CD4-positive, alpha-beta memory T cell (primary cell): ENCODE measurements around the gene CHSY1. TPM values are rescaled to one million over a fixed set of nuclear protein-coding genes. Genes with fewer than 3 reads are reported as not detected.

Experiments used
- CTCF ChIA-PET: fragments of 350-600 bp; sonication (Branson Sonifier 250); formaldehyde crosslinking; loops from one replicate; lab custom pipeline; 2021; ENCODE audit warnings: inconsistent platforms; ENCODE audit not compliant: partially characterized antibody; lab: Charles Lee
- POLR2A ChIA-PET: fragments of 350-600 bp; sonication (Branson Sonifier 250); formaldehyde crosslinking; loops from one replicate; lab custom pipeline; 2021; ENCODE audit not compliant: partially characterized antibody; lab: Charles Lee
- DNase-seq, 5 donors: peaks; one replicate each; pipeline versions ENCODE4 v3.0.0 to v3.0.0-alpha.2; 2020 to 2022; ENCODE audit warnings: mixed read lengths in 1 of 5
- H3K27ac ChIP-seq: one replicate; pipeline ENCODE4 v1.7.0; 2013; ENCODE audit warnings: low read depth, low read length
- H3K27me3 ChIP-seq: 2 replicates; pipeline ENCODE4 v1.7.0; 2013; ENCODE audit warnings: mild to moderate bottlenecking, low read length, moderate library complexity; ENCODE audit not compliant: insufficient read depth
- H3K36me3 ChIP-seq: 2 replicates; pipeline ENCODE4 v1.7.0; 2013; ENCODE audit warnings: mild to moderate bottlenecking, low read length, moderate library complexity; ENCODE audit not compliant: insufficient read depth
- H3K4me1 ChIP-seq: 2 replicates; pipeline ENCODE4 v1.7.0; 2013; ENCODE audit warnings: mild to moderate bottlenecking, low read length, moderate library complexity; ENCODE audit not compliant: insufficient read depth
- H3K4me3 ChIP-seq, 2 donors: one replicate each; pipeline ENCODE4 v1.7.0; 2013; ENCODE audit warnings: low read length in 2 of 2, mild to moderate bottlenecking in 1 of 2
- H3K9me3 ChIP-seq, 2 donors: one replicate each; pipeline ENCODE4 v1.7.0; 2013; ENCODE audit warnings: low read length in 2 of 2, control low read depth in 1 of 2; ENCODE audit not compliant: control insufficient read depth in 1 of 2
- H3K27ac Mint-ChIP-seq, 7 donors: one replicate each; pipeline ENCODE4 v1.8.0; 2020 to 2021; ENCODE audit warnings: mixed read lengths in 7 of 7, mild to moderate bottlenecking in 6 of 7, inconsistent platforms in 3 of 7, moderate library complexity in 3 of 7
- H3K27me3 Mint-ChIP-seq, 2 donors: one replicate each; pipeline ENCODE4 v1.8.0; 2020 to 2021; ENCODE audit warnings: mixed read lengths in 2 of 2
- H3K36me3 Mint-ChIP-seq, 2 donors: one replicate each; pipeline ENCODE4 v1.8.0; 2020 to 2021; ENCODE audit warnings: mixed read lengths in 2 of 2, inconsistent platforms in 1 of 2, mild to moderate bottlenecking in 1 of 2
- H3K4me1 Mint-ChIP-seq, 4 donors: one replicate each; pipeline ENCODE4 v1.8.0; 2020 to 2021; ENCODE audit warnings: mixed read lengths in 4 of 4, mild to moderate bottlenecking in 1 of 4
- H3K4me3 Mint-ChIP-seq, 8 donors: one replicate each; pipeline ENCODE4 v1.8.0; 2020 to 2021; ENCODE audit warnings: mixed read lengths in 8 of 8, mild to moderate bottlenecking in 7 of 8, moderate library complexity in 6 of 8, inconsistent platforms in 3 of 8
- H3K9me3 Mint-ChIP-seq, 8 donors: one replicate each; pipeline ENCODE4 v1.8.0; 2020 to 2021; ENCODE audit warnings: mixed read lengths in 8 of 8, mild to moderate bottlenecking in 5 of 8, inconsistent platforms in 3 of 8, moderate library complexity in 1 of 8
- intact Hi-C: fragments of 100-400 bp; cut with micrococcal nuclease; formaldehyde crosslinking; loops from one replicate; pipeline ENCODE4 v1.15.1; 2023
- polyA plus RNA-seq, 2 donors: library from polyadenylated mRNA; unstranded; fragments of 300-500 nt; fragmentation: Illumina TruSeq; gene quantifications; one replicate each; pipeline ENCODE4 v1.2.3, GENCODE V29; 2021
- total RNA-seq, 2 experiments: library from RNA; stranded (reverse); gene quantifications; one replicate each; pipeline ENCODE4 v1.2.3, GENCODE V29; 2021

CHSY1 gene
- total and polyA plus RNA-seq, 4 experiments from 2014 or later, result 0.64 to 11.9 (median 6.9) TPM

- peaks cover 13 to 24% (median 16%) of the 10 kb centered on the region in 4 donors for H3K4me1 Mint-ChIP-seq
- no peaks in the 10 kb centered on the region for H3K27me3 Mint-ChIP-seq
- no peak overlapping the region for H3K4me3 ChIP-seq
- H3K27me3 ChIP-seq, result no peaks in the 10 kb centered on the region
- no peak overlapping the region for H3K27ac ChIP-seq
- ChIA-PET POLR2A (no interaction called here), CTCF (no interaction called here)
- no peak for DNase-seq
- H3K36me3 ChIP-seq, result no peaks in the 10 kb centered on the region
- peaks cover 0 to 2% (median 0%) of the 10 kb centered on the region in 8 donors for H3K9me3 Mint-ChIP-seq
- H3K4me3 Mint-ChIP-seq, result no peak overlapping the region
- H3K36me3 Mint-ChIP-seq, result peaks cover 7 to 17% of the 10 kb centered on the region in 2 donors
- H3K9me3 ChIP-seq, result no peaks in the 10 kb centered on the region
- H3K27ac Mint-ChIP-seq, result peak overlapping the region in 1 of 7 donors; percentile 35
- intact Hi-C loops, result no loop called here
- H3K4me1 ChIP-seq, result peaks cover 18% of the 10 kb centered on the region
These were observed 79.3 kb downstream of the CHSY1 start for GRCh38 chr15:101172501-101173071.

- no peak overlapping the region for H3K4me3 ChIP-seq
- ChIA-PET POLR2A (no interaction called here), CTCF (no interaction called here)
- no peak overlapping the region for H3K27ac ChIP-seq
- Mint-ChIP-seq H3K4me1 (peaks cover 13 to 28% (median 19%) of the 10 kb centered on the region in 4 donors), H3K4me3 (no peak overlapping the region), H3K9me3 (peaks cover 0 to 6% (median 4%) of the 10 kb centered on the region in 8 donors), H3K36me3 (peaks cover 5 to 19% of the 10 kb centered on the region in 2 donors), H3K27me3 (no peaks in the 10 kb centered on the region), H3K27ac (no peak overlapping the region)
- no peaks in the 10 kb centered on the region for H3K27me3 ChIP-seq
- no peak for DNase-seq
- H3K9me3 ChIP-seq, result no peaks in the 10 kb centered on the region
- intact Hi-C loops, result no loop called here
- H3K36me3 ChIP-seq, result no peaks in the 10 kb centered on the region
- peaks cover 20% of the 10 kb centered on the region for H3K4me1 ChIP-seq
These were observed 79.9 kb downstream of the CHSY1 start for GRCh38 chr15:101171954-101172353.

- ChIA-PET POLR2A (no interaction called here), CTCF (interaction anchor here (0.5 kb wide), 1 partner anchor 367 kb away, joined by 3 read pairs; no protein-coding TSS in a partner anchor)
- Histone ChIP-seq H3K36me3 (no peaks in the 10 kb centered on the region), H3K4me3 (no peak overlapping the region), H3K9me3 (peaks cover 0 to 4% of the 10 kb centered on the region in 2 donors), H3K27ac (no peak overlapping the region), H3K4me1 (peaks cover 20% of the 10 kb centered on the region), H3K27me3 (no peaks in the 10 kb centered on the region)
- peaks cover 8 to 19% of the 10 kb centered on the region in 2 donors for H3K36me3 Mint-ChIP-seq
- no peak overlapping the region for H3K4me3 Mint-ChIP-seq
- H3K27ac Mint-ChIP-seq, result no peak overlapping the region
- peaks cover 11 to 28% (median 19%) of the 10 kb centered on the region in 4 donors for H3K4me1 Mint-ChIP-seq
- peaks cover 0 to 17% (median 14%) of the 10 kb centered on the region in 8 donors for H3K9me3 Mint-ChIP-seq
- intact Hi-C loops, result no loop called here
- H3K27me3 Mint-ChIP-seq, result no peaks in the 10 kb centered on the region
- no peak for DNase-seq
These were observed 81.1 kb downstream of the CHSY1 start for GRCh38 chr15:101170568-101171350.

- H3K36me3 Mint-ChIP-seq, result peaks cover 15 to 17% of the 10 kb centered on the region in 2 donors
- ChIA-PET POLR2A (no interaction called here), CTCF (no interaction called here)
- Histone ChIP-seq H3K27ac (no peak overlapping the region), H3K36me3 (no peaks in the 10 kb centered on the region), H3K4me3 (no peak overlapping the region), H3K9me3 (peaks cover 0 to 13% of the 10 kb centered on the region in 2 donors), H3K27me3 (no peaks in the 10 kb centered on the region), H3K4me1 (peaks cover 20% of the 10 kb centered on the region)
- H3K27ac Mint-ChIP-seq, result no peak overlapping the region
- peaks cover 2 to 28% (median 24%) of the 10 kb centered on the region in 8 donors for H3K9me3 Mint-ChIP-seq
- intact Hi-C loops, result no loop called here
- no peaks in the 10 kb centered on the region for H3K27me3 Mint-ChIP-seq
- no peak overlapping the region for H3K4me3 Mint-ChIP-seq
- DNase-seq, result no peak
- H3K4me1 Mint-ChIP-seq, result peaks cover 11 to 28% (median 19%) of the 10 kb centered on the region in 4 donors
These were observed 82.3 kb downstream of the CHSY1 start for GRCh38 chr15:101169495-101170071.

- Histone ChIP-seq H3K9me3 (peaks cover 0 to 16% of the 10 kb centered on the region in 2 donors), H3K36me3 (no peaks in the 10 kb centered on the region), H3K27me3 (no peaks in the 10 kb centered on the region), H3K4me3 (no peak overlapping the region), H3K4me1 (peaks cover 20% of the 10 kb centered on the region), H3K27ac (no peak overlapping the region)
- intact Hi-C loops, result no loop called here
- CTCF ChIA-PET, result no interaction called here
- Mint-ChIP-seq H3K27me3 (no peaks in the 10 kb centered on the region), H3K4me1 (peaks cover 11 to 28% (median 19%) of the 10 kb centered on the region in 4 donors), H3K4me3 (peak overlapping the region in 1 of 8 donors; percentile 1), H3K36me3 (peaks cover 15 to 18% of the 10 kb centered on the region in 2 donors), H3K27ac (peak overlapping the region in 4 of 7 donors; percentile 36 to 66 (median 42)), H3K9me3 (peaks cover 3 to 34% (median 30%) of the 10 kb centered on the region in 8 donors)
- POLR2A ChIA-PET, result interaction anchor here (1.1 kb wide), 1 partner anchor 83 kb away, joined by 3 read pairs; the partner anchor contains the start of gene CHSY1
- DNase-seq, result no peak
These were observed 82.9 kb downstream of the CHSY1 start for GRCh38 chr15:101168898-101169494.

- POLR2A ChIA-PET, result interaction anchor here (1.1 kb wide), 1 partner anchor 84 kb away, joined by 3 read pairs; the partner anchor contains the start of gene CHSY1
- peaks cover 3 to 38% (median 35%) of the 10 kb centered on the region in 8 donors for H3K9me3 Mint-ChIP-seq
- Histone ChIP-seq H3K4me1 (peaks cover 20% of the 10 kb centered on the region), H3K4me3 (no peak overlapping the region), H3K36me3 (no peaks in the 10 kb centered on the region), H3K27me3 (no peaks in the 10 kb centered on the region), H3K27ac (no peak overlapping the region), H3K9me3 (peaks cover 0 to 16% of the 10 kb centered on the region in 2 donors)
- intact Hi-C loops, result no loop called here
- H3K4me3 Mint-ChIP-seq, result peak overlapping the region in 7 of 8 donors; percentile 46 to 67 (median 57)
- peaks cover 11 to 28% (median 19%) of the 10 kb centered on the region in 4 donors for H3K4me1 Mint-ChIP-seq
- H3K27ac Mint-ChIP-seq, result peak overlapping the region in 6 of 7 donors; percentile 48 to 93 (median 70)
- CTCF ChIA-PET, result interaction anchor here (0.7 to 1.2 kb wide), 2 partner anchors 9 to 120 kb away, joined by 3 read pairs; no protein-coding TSS in a partner anchor
- H3K36me3 Mint-ChIP-seq, result peaks cover 15 to 16% of the 10 kb centered on the region in 2 donors
- no peak for DNase-seq
- no peaks in the 10 kb centered on the region for H3K27me3 Mint-ChIP-seq
These were observed 83.4 kb downstream of the CHSY1 start for GRCh38 chr15:101168463-101168824.
